Natural killer cell (primary cell): ENCODE data around the gene NEGR1. TPM values are rescaled to one million over a fixed set of nuclear protein-coding genes. Genes with fewer than 3 reads are reported as not detected.

Experiments used
- ATAC-seq, 3 donors: fragments of 150-1000 bp in 2 of 3; fragments of 200-7000 bp in 1 of 3; cut with Tn5 transposase; 1 replicate in 1 of 3; 2 replicates in 2 of 3; pipeline ENCODE4 v1.10.0; 2021; ENCODE audit warnings: mild to moderate bottlenecking in 2 of 3, moderate library complexity in 2 of 3
- DNase-seq, 2 donors: peaks; one replicate each; pipeline versions ENCODE4 v3.0.0 to v3.0.0-alpha.2; 2013 to 2021; ENCODE audit warnings: mixed read lengths in 1 of 2
- H3K27ac ChIP-seq: one replicate; pipeline ENCODE4 v1.5.1; 2013; ENCODE audit warnings: mild to moderate bottlenecking, low read length
- H3K27me3 ChIP-seq: one replicate; pipeline ENCODE4 v1.6.1; 2013; ENCODE audit warnings: low read length; ENCODE audit not compliant: control insufficient read depth, insufficient read depth
- H3K36me3 ChIP-seq: one replicate; pipeline ENCODE4 v1.6.1; 2013; ENCODE audit warnings: low read length; ENCODE audit not compliant: control insufficient read depth, insufficient read depth
- H3K4me1 ChIP-seq: one replicate; pipeline ENCODE4 v1.6.1; 2013; ENCODE audit warnings: low read length; ENCODE audit not compliant: control insufficient read depth, insufficient read depth
- H3K4me3 ChIP-seq: one replicate; pipeline ENCODE4 v1.5.1; 2013; ENCODE audit warnings: low read length
- H3K9me3 ChIP-seq: one replicate; pipeline ENCODE4 v1.6.1; 2013; ENCODE audit warnings: low read length; ENCODE audit not compliant: control insufficient read depth, insufficient read depth
- H3K27ac Mint-ChIP-seq, 2 donors: one replicate each; pipeline ENCODE4 v1.8.0; 2022; ENCODE audit warnings: mild to moderate bottlenecking in 2 of 2, mixed read lengths in 2 of 2, moderate library complexity in 1 of 2
- H3K27me3 Mint-ChIP-seq, 2 donors: one replicate each; pipeline ENCODE4 v1.8.0; 2022; ENCODE audit warnings: low read depth in 2 of 2, mixed read lengths in 2 of 2
- H3K36me3 Mint-ChIP-seq: one replicate; pipeline ENCODE4 v1.8.0; 2022; ENCODE audit warnings: mixed read lengths
- H3K4me1 Mint-ChIP-seq, 2 donors: one replicate each; pipeline ENCODE4 v1.8.0; 2022; ENCODE audit warnings: mixed read lengths in 2 of 2
- H3K4me3 Mint-ChIP-seq: one replicate; pipeline ENCODE4 v1.8.0; 2022; ENCODE audit warnings: mild to moderate bottlenecking, moderate library complexity, mixed read lengths
- H3K9me3 Mint-ChIP-seq, 2 donors: one replicate each; pipeline ENCODE4 v1.8.0; 2022; ENCODE audit warnings: mixed read lengths in 2 of 2
- CTCF ChIP-seq: fragments of 200-600 bp; IDR thresholded peaks from one replicate; pipeline ENCODE4 v1.8.0; 2022; ENCODE audit warnings: antibody characterized with exemption
- WGBS: methylation state at CpG from one replicate; pipeline ENCODE4 v1.1.7; 2013; ENCODE audit warnings: missing lambda C conversion rate; ENCODE audit not compliant: insufficient coverage; 5-methylcytosine and 5-hydroxymethylcytosine counted together
- intact Hi-C: fragments of 100-400 bp; cut with micrococcal nuclease; formaldehyde crosslinking; loops from one replicate; pipeline ENCODE4 v1.14.2; 2022
- total RNA-seq, 4 donors: library from RNA; stranded (reverse); fragments of 120-200 nt in 1 of 4; gene quantifications; one replicate each; pipeline versions ENCODE4 v1.2.3 to v1.2.4, GENCODE V29; 2013 to 2022

NEGR1 gene
- total RNA-seq, 3 donors from 2014 or later (not counting 1 experiment from before 2014, with no cell fraction given): 0.55 to 1.3 TPM; not detected in 1

GRCh38 chr1:71948561-71948960, 333.8 kb downstream of the NEGR1 start:
- H3K9me3 ChIP-seq: no peaks in the 10 kb centered on the region
- Mint-ChIP-seq H3K36me3 (no peaks in the 10 kb centered on the region), H3K4me1 (no peaks in the 10 kb centered on the region), H3K27me3 (no peaks in the 10 kb centered on the region), H3K27ac (no peak overlapping the region), H3K4me3 (no peak overlapping the region), H3K9me3 (peaks cover 2 to 4% of the 10 kb centered on the region in 2 donors)
- H3K27me3 ChIP-seq: no peaks in the 10 kb centered on the region
- no peak for TF ChIP-seq CTCF
- H3K36me3 ChIP-seq: no peaks in the 10 kb centered on the region
- intact Hi-C loops: no loop called here
- no peak overlapping the region for H3K4me3 ChIP-seq
- WGBS: 95% methylated on average over 4 of the region's 5 CpGs
- ATAC-seq (no peak), DNase-seq (no peak)
- no peak overlapping the region for H3K27ac ChIP-seq
- H3K4me1 ChIP-seq: no peaks in the 10 kb centered on the region

DNA sequence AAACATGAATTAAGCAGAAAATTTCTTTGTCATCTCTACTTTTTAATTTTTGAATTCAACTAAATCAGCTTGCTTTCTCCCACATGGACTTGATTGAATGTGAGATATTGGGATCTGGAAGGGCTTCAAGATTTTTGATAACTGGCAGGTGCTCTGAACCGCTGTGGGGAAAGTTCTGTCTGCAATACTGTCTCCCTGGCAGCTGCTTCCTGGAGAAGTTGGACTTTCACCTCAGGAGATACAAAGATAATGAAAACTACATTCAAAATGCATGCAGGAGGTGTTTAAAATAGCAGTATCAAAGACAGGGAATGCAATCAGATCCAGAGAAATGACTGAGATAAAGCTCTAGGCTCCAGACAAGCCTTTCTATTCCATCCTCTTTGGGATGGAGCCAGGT, 338.3 kb downstream of the NEGR1 start:
- Mint-ChIP-seq H3K4me3 (no peak overlapping the region), H3K36me3 (no peaks in the 10 kb centered on the region), H3K27me3 (no peaks in the 10 kb centered on the region), H3K9me3 (no peaks in the 10 kb centered on the region), H3K4me1 (no peaks in the 10 kb centered on the region), H3K27ac (no peak overlapping the region)
- no peak for DNase-seq
- H3K4me1 ChIP-seq: no peaks in the 10 kb centered on the region
- intact Hi-C loops: no loop called here
- no peaks in the 10 kb centered on the region for H3K36me3 ChIP-seq
- H3K27ac ChIP-seq: no peak overlapping the region
- H3K27me3 ChIP-seq: no peaks in the 10 kb centered on the region
- no peak for ATAC-seq
- WGBS: 25% methylated on average over 1 of the region's 1 CpG
- H3K9me3 ChIP-seq: no peaks in the 10 kb centered on the region
- no peak for TF ChIP-seq CTCF
- H3K4me3 ChIP-seq: no peak overlapping the region

DNA sequence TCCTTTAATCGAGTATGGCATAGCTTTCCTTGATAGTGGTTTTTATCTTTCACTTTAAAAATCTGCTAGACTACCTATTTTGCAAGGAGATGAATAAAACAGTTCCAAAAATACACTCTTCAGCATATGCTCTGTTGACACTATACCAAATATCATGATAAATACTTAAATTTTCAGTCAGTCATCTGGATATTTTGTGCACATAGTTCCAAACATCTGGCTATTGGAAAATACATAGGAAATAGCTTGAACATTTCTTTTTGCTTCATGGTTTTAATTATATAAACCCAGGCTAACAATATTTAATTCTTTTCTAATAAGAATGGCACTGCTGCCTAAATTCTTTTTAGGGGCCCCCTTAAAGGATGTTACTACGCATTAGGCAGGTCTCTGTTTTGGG, 342.1 kb downstream of the NEGR1 start:
- no peaks in the 10 kb centered on the region for H3K27me3 Mint-ChIP-seq
- H3K4me1 Mint-ChIP-seq: no peaks in the 10 kb centered on the region
- H3K36me3 ChIP-seq: no peaks in the 10 kb centered on the region
- H3K9me3 Mint-ChIP-seq: peaks cover 0 to 4% of the 10 kb centered on the region in 2 donors
- ATAC-seq (no peak), DNase-seq (no peak)
- no peaks in the 10 kb centered on the region for H3K4me1 ChIP-seq
- H3K27ac ChIP-seq: no peak overlapping the region
- H3K27ac Mint-ChIP-seq: no peak overlapping the region
- no peak overlapping the region for H3K4me3 ChIP-seq
- no peaks in the 10 kb centered on the region for H3K9me3 ChIP-seq
- WGBS: 92% methylated on average over 1 of the region's 2 CpGs
- no peaks in the 10 kb centered on the region for H3K36me3 Mint-ChIP-seq
- intact Hi-C loops: no loop called here
- no peaks in the 10 kb centered on the region for H3K27me3 ChIP-seq
- no peak for TF ChIP-seq CTCF
- H3K4me3 Mint-ChIP-seq: no peak overlapping the region

- H3K27ac ChIP-seq: no peak overlapping the region
- TF ChIP-seq CTCF: no peak
- no peak for DNase-seq
- no peaks in the 10 kb centered on the region for H3K27me3 Mint-ChIP-seq
- WGBS: 74% methylated on average over 3 of the region's 4 CpGs
- no peaks in the 10 kb centered on the region for H3K36me3 Mint-ChIP-seq
- no peaks in the 10 kb centered on the region for H3K36me3 ChIP-seq
- no peak overlapping the region for H3K4me3 ChIP-seq
- H3K4me1 Mint-ChIP-seq: no peaks in the 10 kb centered on the region
- intact Hi-C loops: no loop called here
- H3K4me1 ChIP-seq: no peaks in the 10 kb centered on the region
- H3K27ac Mint-ChIP-seq: no peak overlapping the region
- peaks cover 0 to 6% of the 10 kb centered on the region in 2 donors for H3K9me3 Mint-ChIP-seq
- H3K4me3 Mint-ChIP-seq: no peak overlapping the region
- peaks cover 2% of the 10 kb centered on the region for H3K9me3 ChIP-seq
- no peak for ATAC-seq
- H3K27me3 ChIP-seq: no peaks in the 10 kb centered on the region
These were observed 351.8 kb downstream of the NEGR1 start for GRCh38 chr1:71930511-71930910.
